ENCODE data around the gene MTNR1B.

DNA sequence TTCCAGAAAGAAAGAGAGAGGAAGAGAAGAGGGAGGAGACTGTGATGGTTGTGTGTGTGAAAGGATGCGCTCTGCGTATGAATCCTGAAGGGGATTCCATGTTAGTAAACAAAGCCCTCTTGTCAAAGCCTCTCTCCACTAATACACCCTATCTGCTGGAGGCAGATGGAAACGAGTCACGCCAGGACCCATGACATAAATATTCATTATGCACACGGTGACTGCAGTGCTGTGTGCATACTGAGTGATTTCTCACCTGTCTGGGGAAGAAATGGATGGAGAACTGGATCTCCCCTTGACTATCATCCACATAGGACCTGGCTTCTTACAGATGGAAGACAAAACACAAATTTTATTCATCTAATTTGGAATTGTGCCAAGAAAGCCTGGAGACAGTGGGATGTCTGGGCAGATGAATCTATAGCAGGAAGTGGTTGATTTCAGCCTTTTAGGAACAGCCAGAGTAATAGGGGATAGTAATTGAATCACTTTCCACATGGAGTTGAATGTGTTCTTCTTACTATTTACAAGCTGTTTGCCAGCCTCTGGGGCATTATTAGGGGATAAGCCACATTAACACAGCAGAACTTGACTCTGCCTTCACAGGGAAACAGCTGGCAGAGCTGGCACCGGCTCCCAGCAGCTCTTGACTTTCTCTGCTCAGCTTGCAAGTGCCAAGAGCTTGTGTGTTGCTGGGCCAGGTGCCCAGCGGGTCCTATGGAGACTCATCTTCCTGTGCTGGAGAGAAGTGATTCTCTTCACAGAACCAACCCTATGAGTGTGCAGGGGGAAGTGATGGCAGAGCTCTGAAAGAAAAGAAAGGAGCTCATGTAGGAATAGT, 9.0 kb downstream of the MTNR1B start:
- TF ChIP-seq, protein P1, sequence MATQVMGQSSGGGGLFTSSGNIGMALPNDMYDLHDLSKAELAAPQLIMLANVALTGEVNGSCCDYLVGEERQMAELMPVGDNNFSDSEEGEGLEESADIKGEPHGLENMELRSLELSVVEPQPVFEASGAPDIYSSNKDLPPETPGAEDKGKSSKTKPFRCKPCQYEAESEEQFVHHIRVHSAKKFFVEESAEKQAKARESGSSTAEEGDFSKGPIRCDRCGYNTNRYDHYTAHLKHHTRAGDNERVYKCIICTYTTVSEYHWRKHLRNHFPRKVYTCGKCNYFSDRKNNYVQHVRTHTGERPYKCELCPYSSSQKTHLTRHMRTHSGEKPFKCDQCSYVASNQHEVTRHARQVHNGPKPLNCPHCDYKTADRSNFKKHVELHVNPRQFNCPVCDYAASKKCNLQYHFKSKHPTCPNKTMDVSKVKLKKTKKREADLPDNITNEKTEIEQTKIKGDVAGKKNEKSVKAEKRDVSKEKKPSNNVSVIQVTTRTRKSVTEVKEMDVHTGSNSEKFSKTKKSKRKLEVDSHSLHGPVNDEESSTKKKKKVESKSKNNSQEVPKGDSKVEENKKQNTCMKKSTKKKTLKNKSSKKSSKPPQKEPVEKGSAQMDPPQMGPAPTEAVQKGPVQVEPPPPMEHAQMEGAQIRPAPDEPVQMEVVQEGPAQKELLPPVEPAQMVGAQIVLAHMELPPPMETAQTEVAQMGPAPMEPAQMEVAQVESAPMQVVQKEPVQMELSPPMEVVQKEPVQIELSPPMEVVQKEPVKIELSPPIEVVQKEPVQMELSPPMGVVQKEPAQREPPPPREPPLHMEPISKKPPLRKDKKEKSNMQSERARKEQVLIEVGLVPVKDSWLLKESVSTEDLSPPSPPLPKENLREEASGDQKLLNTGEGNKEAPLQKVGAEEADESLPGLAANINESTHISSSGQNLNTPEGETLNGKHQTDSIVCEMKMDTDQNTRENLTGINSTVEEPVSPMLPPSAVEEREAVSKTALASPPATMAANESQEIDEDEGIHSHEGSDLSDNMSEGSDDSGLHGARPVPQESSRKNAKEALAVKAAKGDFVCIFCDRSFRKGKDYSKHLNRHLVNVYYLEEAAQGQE (IDR thresholded peaks at IDR 0.05; ENCODE audit: insufficient read depth in 1 of 2, low read depth in 2 of 2, low read length in 2 of 2): peak in 1 of 2 experiments; percentile 38; a peak in 1 of 4 replicates
- TF ChIP-seq TAF1 (IDR thresholded peaks at IDR 0.05; ENCODE audit: borderline replicate concordance, insufficient read depth, low read length) (no peak), POLR2AphosphoS5 (IDR thresholded peaks at IDR 0.05; ENCODE audit: low read depth, low read length) (no peak)

Measured in PFSK-1 (cell line).